PC-3 (cell line): ENCODE data around the gene TFF2. TPM values are rescaled to one million over a fixed set of nuclear protein-coding genes. Genes with fewer than 3 reads are reported as not detected.

Experiments
- ATAC-seq: fragments of 200-7000 bp; cut with Tn5 transposase; 2 replicates; pipeline ENCODE4 v1.9.1; 2020; ENCODE audit warnings: mild to moderate bottlenecking, moderate library complexity
- BruUV-seq: library from RNA; stranded (reverse); fragments of 400-500 nt; replicated peaks from 2 replicates; lab custom pipeline; 2021; lab: Mats Ljungman, UMichigan
- CTCF ChIA-PET: fragments of 300-600 bp; sonication (Branson Sonifier 250); formaldehyde crosslinking; loops from one replicate; lab custom pipeline; 2022; ENCODE audit warnings: antibody characterized with exemption; lab: Charles Lee
- POLR2A ChIA-PET: fragments of 300-600 bp; sonication (Branson Sonifier 250); formaldehyde crosslinking; loops from one replicate; lab custom pipeline; 2022; ENCODE audit warnings: antibody characterized with exemption; ENCODE audit not compliant: unreplicated experiment; lab: Charles Lee
- DNase-seq: peaks from one replicate; pipeline ENCODE4 v3.0.0-alpha.2; 2015
- H2AFZ ChIP-seq: fragments of 300-600 bp; sonication (generic); 2 replicates; pipeline ENCODE4 v1.6.0; 2016; ENCODE audit warnings: antibody characterized with exemption, low read length
- H3F3A ChIP-seq: fragments of 300-600 bp; sonication (generic); one replicate; pipeline ENCODE4 v1.6.0; 2017; ENCODE audit warnings: antibody characterized with exemption, low read length, control low read depth, mild to moderate bottlenecking; ENCODE audit not compliant: unreplicated experiment
- H3K27ac ChIP-seq: fragments of 300-600 bp; sonication (generic); 2 replicates; pipeline ENCODE4 v1.5.1; 2016; ENCODE audit warnings: mild to moderate bottlenecking, low read length
- H3K27me3 ChIP-seq: fragments of 300-600 bp; sonication (generic); 2 replicates; pipeline ENCODE4 v1.6.1; 2016; ENCODE audit warnings: low read length, mixed read lengths
- H3K36me3 ChIP-seq: fragments of 300-600 bp; sonication (generic); 2 replicates; pipeline ENCODE4 v1.6.1; 2016; ENCODE audit warnings: low read depth, mixed run types, low read length, mixed read lengths
- H3K4me1 ChIP-seq: fragments of 300-600 bp; sonication (generic); 2 replicates; pipeline ENCODE4 v1.5.1; 2016; ENCODE audit warnings: low read length; ENCODE audit not compliant: insufficient read depth
- H3K4me2 ChIP-seq: fragments of 300-600 bp; sonication (generic); 2 replicates; pipeline ENCODE4 v1.6.0; 2016; ENCODE audit warnings: low read length
- H3K4me3 ChIP-seq: fragments of 300-600 bp; sonication (generic); 2 replicates; pipeline ENCODE4 v1.5.1; 2016; ENCODE audit warnings: mild to moderate bottlenecking, low read length, mixed read lengths
- H3K79me2 ChIP-seq: fragments of 300-600 bp; sonication (generic); 2 replicates; pipeline ENCODE4 v1.6.1; 2017; ENCODE audit warnings: low read length, mixed read lengths
- H3K9ac ChIP-seq: fragments of 300-600 bp; sonication (generic); 2 replicates; pipeline ENCODE4 v1.6.0; 2016; ENCODE audit warnings: mild to moderate bottlenecking, low read length
- H3K9me2 ChIP-seq: fragments of 300-600 bp; sonication (generic); replicated peaks from 2 replicates; pipeline ENCODE4 v1.6.1; 2016; ENCODE audit warnings: mixed run types, low read length, mixed read lengths
- H3K9me3 ChIP-seq: fragments of 300-600 bp; sonication (generic); 2 replicates; pipeline ENCODE4 v1.6.1; 2016; ENCODE audit warnings: low read length, mixed read lengths
- H4K20me1 ChIP-seq: fragments of 300-600 bp; sonication (generic); 2 replicates; pipeline ENCODE4 v1.6.1; 2016; ENCODE audit warnings: low read length, mixed read lengths
- EZH2 ChIP-seq: fragments of 300-600 bp; sonication (generic); IDR thresholded peaks from one replicate; pipeline ENCODE4 v1.6.1; 2017; ENCODE audit warnings: antibody characterized with exemption, mild to moderate bottlenecking, low read length; ENCODE audit not compliant: unreplicated experiment
- EZH2phosphoT487 ChIP-seq: fragments of 300-600 bp; sonication (generic); IDR thresholded peaks from 2 replicates; pipeline ENCODE4 v1.6.1; 2018; ENCODE audit warnings: mild to moderate bottlenecking, antibody characterized with exemption, low read length, borderline replicate concordance
- intact Hi-C: fragments of 100-400 bp; cut with micrococcal nuclease; formaldehyde crosslinking; loops from 2 replicates; pipeline ENCODE4 v1.9.0; 2023
- total RNA-seq: library from RNA; depleted of rRNA; stranded (reverse); fragments of >200 nt; gene quantifications from 2 replicates; pipeline ENCODE4 v1.2.3, GENCODE V29; 2014
- TF ChIP-seq, protein P1 (sequence below): fragments of 300-600 bp; sonication (generic); conservative IDR thresholded peaks from 2 replicates; pipeline ENCODE4 v1.5.1; 2017; ENCODE audit warnings: antibody characterized with exemption, low read depth, mild to moderate bottlenecking, low read length

The TFF2 gene
- total RNA-seq, 1 experiment from 2014 or later: 21.1 TPM

DNA sequence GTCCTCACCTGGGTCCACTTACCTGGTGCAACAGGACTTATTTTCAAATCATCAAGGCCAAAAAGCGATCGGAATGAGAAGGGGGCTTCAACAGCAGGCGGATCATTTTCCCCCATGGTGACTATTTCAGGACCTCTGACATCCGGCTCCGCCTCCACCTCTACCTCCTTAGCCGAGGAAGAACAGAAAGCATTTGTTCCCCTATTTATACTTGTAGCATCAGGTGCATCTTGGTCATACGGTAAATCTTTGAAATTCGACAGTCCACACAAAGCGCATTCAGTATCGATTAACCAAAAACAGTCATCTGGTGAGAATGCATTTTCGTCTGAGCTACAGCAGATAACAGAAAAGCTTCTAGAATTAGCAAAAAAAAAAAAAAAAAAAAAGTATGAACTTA is 44.5 kb upstream of the TFF2 start:
- no peak overlapping the region for H2AFZ ChIP-seq
- POLR2A ChIA-PET: no interaction called here

DNA sequence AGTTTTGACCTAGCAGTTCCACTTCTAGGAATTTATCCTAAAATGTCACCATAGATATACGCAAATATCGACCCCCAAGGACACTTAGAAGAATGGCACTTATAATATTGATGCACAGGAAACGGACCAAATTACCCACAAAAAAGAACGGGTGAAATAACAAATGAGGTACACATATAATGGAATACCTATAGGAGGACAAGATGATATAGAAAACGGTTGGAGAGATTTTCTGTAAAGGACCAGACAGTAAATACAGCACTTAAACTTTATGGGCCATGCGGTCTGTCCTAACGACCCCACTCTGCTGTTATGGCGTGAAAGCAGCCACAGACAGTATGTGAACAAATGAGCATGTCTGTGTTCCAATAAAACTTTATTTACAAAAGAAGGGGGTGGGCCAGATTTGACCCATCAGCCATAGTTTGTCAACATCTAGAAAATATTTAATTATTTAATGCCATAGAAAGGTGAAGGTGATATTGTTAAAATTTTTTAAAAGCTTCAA is 42.7 kb upstream of the TFF2 start:
- H2AFZ ChIP-seq: no peak overlapping the region
- H3K27ac ChIP-seq: peak overlapping the region; percentile 28
- H3K9me2 ChIP-seq: no peaks in the 10 kb centered on the region
- POLR2A ChIA-PET: interaction anchor here (0.6 kb wide), 1 partner anchor 15 kb away, joined by 3 read pairs; no protein-coding TSS in a partner anchor
- peaks cover 31% of the 10 kb centered on the region for H3K4me1 ChIP-seq
- TF ChIP-seq EZH2phosphoT487 (no peak), EZH2 (no peak)
- TF ChIP-seq, protein P1, sequence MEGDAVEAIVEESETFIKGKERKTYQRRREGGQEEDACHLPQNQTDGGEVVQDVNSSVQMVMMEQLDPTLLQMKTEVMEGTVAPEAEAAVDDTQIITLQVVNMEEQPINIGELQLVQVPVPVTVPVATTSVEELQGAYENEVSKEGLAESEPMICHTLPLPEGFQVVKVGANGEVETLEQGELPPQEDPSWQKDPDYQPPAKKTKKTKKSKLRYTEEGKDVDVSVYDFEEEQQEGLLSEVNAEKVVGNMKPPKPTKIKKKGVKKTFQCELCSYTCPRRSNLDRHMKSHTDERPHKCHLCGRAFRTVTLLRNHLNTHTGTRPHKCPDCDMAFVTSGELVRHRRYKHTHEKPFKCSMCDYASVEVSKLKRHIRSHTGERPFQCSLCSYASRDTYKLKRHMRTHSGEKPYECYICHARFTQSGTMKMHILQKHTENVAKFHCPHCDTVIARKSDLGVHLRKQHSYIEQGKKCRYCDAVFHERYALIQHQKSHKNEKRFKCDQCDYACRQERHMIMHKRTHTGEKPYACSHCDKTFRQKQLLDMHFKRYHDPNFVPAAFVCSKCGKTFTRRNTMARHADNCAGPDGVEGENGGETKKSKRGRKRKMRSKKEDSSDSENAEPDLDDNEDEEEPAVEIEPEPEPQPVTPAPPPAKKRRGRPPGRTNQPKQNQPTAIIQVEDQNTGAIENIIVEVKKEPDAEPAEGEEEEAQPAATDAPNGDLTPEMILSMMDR: no peak
- no peak for ATAC-seq
- CTCF ChIA-PET: interaction anchor here (0.5 kb wide), 2 partner anchors 9 to 84 kb away, joined by 3 read pairs; no protein-coding TSS in a partner anchor
- H3K9me3 ChIP-seq: no peaks in the 10 kb centered on the region
- BruUV-seq: no TSS peak
- intact Hi-C loops: no loop called here
- DNase-seq: no peak
- no peaks in the 10 kb centered on the region for H4K20me1 ChIP-seq
- H3K27me3 ChIP-seq: no peaks in the 10 kb centered on the region
- H3F3A ChIP-seq: no peaks in the 10 kb centered on the region
- peak overlapping the region; percentile 14 for H3K4me2 ChIP-seq
- H3K79me2 ChIP-seq: no peaks in the 10 kb centered on the region
- no peak overlapping the region for H3K4me3 ChIP-seq
- no peak overlapping the region for H3K9ac ChIP-seq
- H3K36me3 ChIP-seq: no peaks in the 10 kb centered on the region

More for the DNA sequence above, 44.5 kb upstream of the TFF2 start:
- H3K27me3 ChIP-seq: no peaks in the 10 kb centered on the region
- CTCF ChIA-PET: no interaction called here
- H3K4me3 ChIP-seq: no peak overlapping the region
- no peaks in the 10 kb centered on the region for H3F3A ChIP-seq
- no peaks in the 10 kb centered on the region for H3K9me2 ChIP-seq
- intact Hi-C loops: no loop called here
- no peak overlapping the region for H3K9ac ChIP-seq
- TF ChIP-seq EZH2 (no peak), EZH2phosphoT487 (no peak)
- TF ChIP-seq, protein P1: no peak
- no peaks in the 10 kb centered on the region for H3K9me3 ChIP-seq
- peaks cover 15% of the 10 kb centered on the region for H3K4me1 ChIP-seq
- ATAC-seq (no peak), DNase-seq (no peak)
- H3K27ac ChIP-seq: no peak overlapping the region
- no TSS peak for BruUV-seq
- H3K4me2 ChIP-seq: no peak overlapping the region
- no peaks in the 10 kb centered on the region for H4K20me1 ChIP-seq
- no peaks in the 10 kb centered on the region for H3K36me3 ChIP-seq
- no peaks in the 10 kb centered on the region for H3K79me2 ChIP-seq

DNA sequence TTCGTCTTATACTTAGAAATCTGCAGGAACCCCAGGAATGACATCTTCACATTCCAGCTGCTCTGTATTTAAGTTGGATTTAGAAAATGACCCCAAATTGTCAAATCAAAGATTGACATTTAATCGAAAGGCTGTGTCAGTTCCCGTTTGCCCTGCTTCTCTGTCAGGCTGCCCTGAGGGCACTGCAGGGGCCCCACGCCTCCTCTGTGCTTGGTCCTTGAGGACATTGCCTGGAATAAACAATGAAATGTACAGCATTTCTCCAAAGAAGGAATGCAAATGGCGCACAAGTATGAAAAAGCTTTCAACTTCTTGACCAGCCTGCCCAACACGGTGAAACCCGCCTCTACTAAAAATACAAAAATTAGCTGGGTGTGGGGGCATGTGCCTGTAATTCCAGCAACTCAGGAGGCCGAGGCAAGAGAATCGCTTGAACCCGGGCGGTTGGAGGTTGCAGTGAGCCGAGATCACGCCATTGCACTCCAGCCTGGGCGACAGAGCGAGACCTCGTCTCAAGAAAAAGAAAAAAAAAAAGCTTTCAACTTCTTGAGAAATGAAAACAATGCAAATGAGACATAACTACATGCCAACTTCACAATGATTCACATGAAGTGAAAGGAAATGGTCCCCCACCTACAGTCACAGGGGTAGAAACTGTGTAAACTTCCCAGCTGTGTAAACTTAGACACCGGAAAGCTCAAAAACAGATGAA is 42.1 kb upstream of the TFF2 start:
- DNase-seq (peak; percentile 47), ATAC-seq (peak; percentile 21)
- POLR2A ChIA-PET: no interaction called here
- intact Hi-C loops: no loop called here
- BruUV-seq: no TSS peak
- TF ChIP-seq, protein P1: no peak
- TF ChIP-seq EZH2 (no peak), EZH2phosphoT487 (no peak)
- H3K27me3 ChIP-seq: no peaks in the 10 kb centered on the region
- peak overlapping the region; percentile 28; the same call in 1 of the 2 replicates for H3K27ac ChIP-seq
- H3K79me2 ChIP-seq: no peaks in the 10 kb centered on the region
- H3K9me3 ChIP-seq: no peaks in the 10 kb centered on the region
- H2AFZ ChIP-seq: no peak overlapping the region
- peaks cover 31% of the 10 kb centered on the region for H3K4me1 ChIP-seq
- H3K4me2 ChIP-seq: peak overlapping the region; percentile 14
- H3F3A ChIP-seq: no peaks in the 10 kb centered on the region
- CTCF ChIA-PET: interaction anchor here (0.5 kb wide), 1 partner anchor 9 kb away, joined by 3 read pairs; no protein-coding TSS in a partner anchor
- no peaks in the 10 kb centered on the region for H4K20me1 ChIP-seq
- no peaks in the 10 kb centered on the region for H3K36me3 ChIP-seq
- H3K4me3 ChIP-seq: no peak overlapping the region
- no peaks in the 10 kb centered on the region for H3K9me2 ChIP-seq
- H3K9ac ChIP-seq: no peak overlapping the region
